HCT116 (cell line): ENCODE results near the gene FAN1. TPM values are rescaled to one million over a fixed set of nuclear protein-coding genes. Genes with fewer than 3 reads are reported as not detected.
A peak's percentile ranks its signal among the peaks of the same experiment; 100 is the strongest.

Experiments
- ATAC-seq: fragments of 200-7000 bp; cut with Tn5 transposase; 2 replicates; pipeline ENCODE4 v1.9.1; 2020; ENCODE audit warnings: mild to moderate bottlenecking, moderate library complexity
- BruUV-seq: library from RNA; stranded (reverse); fragments of 400-500 nt; replicated peaks from 2 replicates; lab custom pipeline; 2021; lab: Mats Ljungman, UMichigan
- CTCF ChIA-PET: fragments of 300-600 bp; sonication (Branson Sonifier 250); formaldehyde crosslinking; loops from one replicate; lab custom pipeline; 2021; ENCODE audit warnings: antibody characterized with exemption; lab: Charles Lee
- POLR2A ChIA-PET: fragments of 300-600, 350-600 bp; sonication (Branson Sonifier 250); formaldehyde crosslinking; loops from one replicate; lab custom pipeline; 2021; ENCODE audit warnings: antibody characterized with exemption; lab: Charles Lee
- RAD21 ChIA-PET, 2 experiments: fragments of 300-600 bp; sonication (Branson Sonifier 250); formaldehyde crosslinking; loops; one replicate each; lab custom pipeline; 2023; ENCODE audit warnings: low total read pairs in 2 of 2; ENCODE audit not compliant: uncharacterized antibody in 2 of 2, unreplicated experiment in 2 of 2, low non-redundant PET in 1 of 2; lab: Charles Lee
- DNase-seq: peaks from one replicate; pipeline ENCODE4 v3.0.0-alpha.2; 2010; ENCODE audit warnings: low read depth, low spot score
- H2AFZ ChIP-seq: fragments of 200-600 bp; shearing (Covaris generic), sonication (generic); 2 replicates; pipeline ENCODE4 v1.6.1; 2017; ENCODE audit warnings: low read depth, mixed run types, mixed read lengths, antibody characterized with exemption, low read length; ENCODE audit not compliant: poor library complexity, severe bottlenecking
- H3K27ac ChIP-seq: 2 replicates; pipeline ENCODE4 v1.5.1; 2012; ENCODE audit warnings: low read depth, low read length
- H3K27me3 ChIP-seq: fragments of 200-600 bp; sonication (generic); 2 replicates; pipeline ENCODE4 v1.6.1; 2016; ENCODE audit warnings: mixed run types, low read length, mixed read lengths; ENCODE audit not compliant: insufficient read depth
- H3K36me3 ChIP-seq, 2 experiments: fragments of 200-500 bp in 1 of 2; fragments of 200-600 bp in 1 of 2; sonication (Bioruptor generic) in 1 of 2; sonication (generic) in 1 of 2; 2 replicates each; pipeline versions ENCODE4 v1.5.1 to v1.6.1; 2014 to 2016; ENCODE audit warnings: low read length in 2 of 2, inconsistent platforms in 1 of 2, mixed read lengths in 1 of 2, mixed run types in 1 of 2; ENCODE audit not compliant: insufficient read depth in 2 of 2, control insufficient read depth in 1 of 2
- H3K4me1 ChIP-seq, 2 experiments: fragments of 200-600 bp in 1 of 2; sonication (generic) in 1 of 2; 2 replicates each; pipeline versions ENCODE4 v1.5.1 to v1.6.1; 2012 to 2017; ENCODE audit warnings: low read length in 2 of 2, inconsistent platforms in 1 of 2, mild to moderate bottlenecking in 1 of 2, mixed read lengths in 1 of 2, mixed run types in 1 of 2, moderate library complexity in 1 of 2; ENCODE audit not compliant: insufficient read depth in 2 of 2, control insufficient read depth in 1 of 2
- H3K4me2 ChIP-seq: fragments of 200-600 bp; sonication (generic); 2 replicates; pipeline ENCODE4 v1.6.1; 2017; ENCODE audit warnings: mixed run types, low read length, mixed read lengths
- H3K4me3 ChIP-seq, 2 experiments: fragments of 200-600 bp in 1 of 2; sonication (generic) in 1 of 2; replicated peaks in 1 of 2; 2 replicates each; pipeline ENCODE4 v1.5.1; 2011 to 2016; ENCODE audit warnings: low read length in 2 of 2, control low read depth in 1 of 2, low read depth in 1 of 2, mild to moderate bottlenecking in 1 of 2, mixed read lengths in 1 of 2, mixed run types in 1 of 2
- H3K79me2 ChIP-seq: fragments of 200-600 bp; sonication (generic); 2 replicates; pipeline ENCODE4 v1.6.1; 2017; ENCODE audit warnings: mild to moderate bottlenecking, mixed run types, low read length, moderate library complexity, mixed read lengths; ENCODE audit not compliant: insufficient read depth
- H3K9ac ChIP-seq: fragments of 200-600 bp; sonication (generic); 2 replicates; pipeline ENCODE4 v1.6.1; 2016; ENCODE audit warnings: low read length, mixed read lengths
- H3K9me2 ChIP-seq: fragments of 200-600 bp; sonication (generic), shearing (Covaris generic); 2 replicates; pipeline ENCODE4 v1.6.1; 2017; ENCODE audit warnings: mixed run types, mild to moderate bottlenecking, moderate library complexity; ENCODE audit not compliant: insufficient read depth
- H3K9me3 ChIP-seq, 2 experiments: fragments of 200-500 bp in 1 of 2; fragments of 200-600 bp in 1 of 2; sonication (Bioruptor generic) in 1 of 2; sonication (generic) in 1 of 2; 2 replicates each; pipeline ENCODE4 v1.6.1; 2014 to 2017; ENCODE audit warnings: low read length in 2 of 2, mixed read lengths in 2 of 2, inconsistent platforms in 1 of 2, low read depth in 1 of 2, mild to moderate bottlenecking in 1 of 2, mixed run types in 1 of 2, moderate library complexity in 1 of 2; ENCODE audit not compliant: control insufficient read depth in 1 of 2, insufficient read depth in 1 of 2
- H4K20me1 ChIP-seq: fragments of 200-600 bp; sonication (generic), shearing (Covaris generic); 2 replicates; pipeline ENCODE4 v1.6.1; 2017; ENCODE audit warnings: mixed run types, mild to moderate bottlenecking, moderate library complexity; ENCODE audit not compliant: insufficient read depth
- ATF3 ChIP-seq: IDR thresholded peaks from 2 replicates; pipeline ENCODE4 v1.6.1; 2012
- ELF1 ChIP-seq: IDR thresholded peaks from 2 replicates; pipeline ENCODE4 v1.6.1; 2012; ENCODE audit warnings: low read depth, borderline replicate concordance
- EZH2 ChIP-seq: fragments of 200-600 bp; sonication (generic); IDR thresholded peaks from 2 replicates; pipeline ENCODE4 v1.6.1; 2017; ENCODE audit warnings: antibody characterized with exemption, mixed run types
- RAD21 ChIP-seq: IDR thresholded peaks from 2 replicates; pipeline ENCODE4 v1.6.1; 2012; ENCODE audit warnings: low read depth, mild to moderate bottlenecking
- SP1 ChIP-seq: IDR thresholded peaks from 2 replicates; pipeline ENCODE4 v1.6.1; 2012; ENCODE audit warnings: low read depth
- YY1 ChIP-seq: IDR thresholded peaks from 2 replicates; pipeline ENCODE4 v1.6.1; 2011; ENCODE audit warnings: low read length, low read depth, moderate library complexity, mild to moderate bottlenecking; ENCODE audit not compliant: insufficient replicate concordance; ENCODE audit errors: extremely low read depth
- intact Hi-C: fragments of 100-400 bp; cut with micrococcal nuclease; formaldehyde crosslinking; loops from 2 replicates; pipeline ENCODE4 v1.10.0; 2022
- total RNA-seq: library from RNA; stranded (reverse); gene quantifications from one replicate; pipeline ENCODE4 v1.2.1, GENCODE V29; 2021; ENCODE audit not compliant: unreplicated experiment
- TF ChIP-seq, protein P1 (sequence below), 3 experiments: fragments of 200-600 bp in 1 of 3; sonication (generic) in 1 of 3; IDR thresholded peaks in 2 of 3; conservative IDR thresholded peaks in 1 of 3; 2 replicates each; pipeline ENCODE4 v1.5.1; 2012 to 2017; ENCODE audit warnings: low read depth in 2 of 3, low read length in 2 of 3, antibody characterized with exemption in 1 of 3, borderline replicate concordance in 1 of 3, control low read depth in 1 of 3, mild to moderate bottlenecking in 1 of 3, mixed read lengths in 1 of 3, mixed run types in 1 of 3, moderate library complexity in 1 of 3; ENCODE audit not compliant: insufficient read depth in 1 of 3

FAN1 gene
- total RNA-seq, 1 experiment from 2014 or later: 17.4 TPM

DNA sequence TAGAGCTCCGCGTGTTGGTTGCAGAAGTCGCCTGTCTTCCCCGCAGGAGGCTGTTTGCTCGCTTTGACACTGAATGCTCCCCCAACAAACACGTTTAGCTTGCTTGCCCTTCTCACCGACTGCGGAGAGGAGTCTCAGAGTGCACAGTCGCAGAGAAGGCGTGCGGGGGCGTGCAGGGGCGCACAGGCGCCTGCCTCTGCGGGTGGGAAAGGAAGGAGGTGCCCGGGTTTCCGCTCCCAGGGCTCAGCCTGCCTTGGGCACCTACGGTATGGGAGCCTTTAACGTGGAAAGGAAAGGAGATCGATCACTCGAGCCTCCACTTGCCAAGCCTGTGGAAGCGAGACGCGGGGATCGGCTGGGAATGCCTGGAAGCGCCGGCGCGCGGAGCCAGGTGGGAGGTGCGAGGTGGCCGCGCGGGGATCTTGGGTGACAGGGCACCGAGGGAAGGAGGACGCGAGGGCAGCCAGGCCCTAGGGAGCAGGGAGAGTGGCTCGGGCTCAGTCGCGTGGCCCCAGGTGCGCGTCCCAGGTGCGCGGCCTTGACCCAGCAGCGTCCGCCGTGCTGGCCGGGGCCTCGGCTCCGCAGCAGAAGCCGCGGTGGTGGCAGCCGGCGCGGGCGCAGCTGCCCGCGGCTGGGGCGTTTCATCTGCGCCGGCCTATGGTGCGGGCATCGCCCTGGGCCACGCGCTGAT is at the start of gene FAN1 (continued):
- no peak for TF ChIP-seq ATF3
- no peak for TF ChIP-seq ELF1
- TF ChIP-seq YY1: peak; percentile 88
- TF ChIP-seq SP1: peak; percentile 91
- no peak for TF ChIP-seq EZH2
- TF ChIP-seq, all 23 proteins: peak for 11

DNA sequence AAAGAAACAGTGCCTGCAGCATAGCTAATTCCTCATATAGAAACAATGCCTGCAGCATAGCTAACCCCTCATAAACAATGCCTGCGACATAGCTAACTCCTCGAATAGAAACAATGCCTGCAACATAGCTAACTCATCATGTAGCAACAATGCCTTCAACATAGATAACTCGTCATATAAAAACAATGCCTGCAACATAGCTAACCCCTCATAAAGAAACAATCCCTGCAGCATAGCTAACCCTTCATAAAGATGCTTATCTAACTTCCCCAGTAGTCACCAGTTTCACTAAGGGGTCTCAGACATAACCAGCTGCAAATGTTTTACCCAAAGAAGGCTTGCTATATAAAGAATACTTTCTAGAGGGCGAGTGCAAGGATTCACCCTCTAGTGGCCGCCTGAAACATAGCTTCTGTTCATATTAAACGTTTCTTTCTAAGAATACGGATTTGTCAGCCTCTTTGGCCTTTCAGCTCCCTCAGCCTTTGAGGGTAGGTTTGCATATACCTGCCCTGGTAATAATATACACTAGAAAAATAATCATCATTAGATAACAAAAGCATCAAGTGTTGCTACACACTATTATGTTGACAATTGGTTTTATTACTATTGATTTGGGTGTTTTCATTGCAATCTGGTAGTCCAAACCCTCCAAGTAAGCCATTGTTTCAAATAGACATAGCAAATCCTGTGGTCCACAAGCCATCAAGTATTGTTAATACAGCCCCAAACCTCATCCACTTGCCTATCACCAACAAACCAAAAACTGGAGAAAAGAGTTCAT is 44.4 kb upstream of the FAN1 start:
- no peaks in the 10 kb centered on the region for H3K9me3 ChIP-seq
- no peak overlapping the region for H2AFZ ChIP-seq
- no TSS peak for BruUV-seq
- DNase-seq: peak; percentile 6
- ChIA-PET RAD21 (no interaction called here), POLR2A (no interaction called here), CTCF (interaction anchor here (0.8 to 2.8 kb wide), 10 partner anchors 12 to 629 kb away, joined by 3 to 19 read pairs (median 7); no protein-coding TSS in a partner anchor)
- no peak overlapping the region for H3K9ac ChIP-seq
- no peaks in the 10 kb centered on the region for H3K27me3 ChIP-seq
- no peaks in the 10 kb centered on the region for H3K36me3 ChIP-seq
- H3K9me2 ChIP-seq: no peaks in the 10 kb centered on the region
- peak; percentile 70; the same call in 1 of the 2 replicates for ATAC-seq
- no peaks in the 10 kb centered on the region for H4K20me1 ChIP-seq
- TF ChIP-seq SP1: no peak
- TF ChIP-seq RAD21: peak; percentile 40
- TF ChIP-seq, protein P1, sequence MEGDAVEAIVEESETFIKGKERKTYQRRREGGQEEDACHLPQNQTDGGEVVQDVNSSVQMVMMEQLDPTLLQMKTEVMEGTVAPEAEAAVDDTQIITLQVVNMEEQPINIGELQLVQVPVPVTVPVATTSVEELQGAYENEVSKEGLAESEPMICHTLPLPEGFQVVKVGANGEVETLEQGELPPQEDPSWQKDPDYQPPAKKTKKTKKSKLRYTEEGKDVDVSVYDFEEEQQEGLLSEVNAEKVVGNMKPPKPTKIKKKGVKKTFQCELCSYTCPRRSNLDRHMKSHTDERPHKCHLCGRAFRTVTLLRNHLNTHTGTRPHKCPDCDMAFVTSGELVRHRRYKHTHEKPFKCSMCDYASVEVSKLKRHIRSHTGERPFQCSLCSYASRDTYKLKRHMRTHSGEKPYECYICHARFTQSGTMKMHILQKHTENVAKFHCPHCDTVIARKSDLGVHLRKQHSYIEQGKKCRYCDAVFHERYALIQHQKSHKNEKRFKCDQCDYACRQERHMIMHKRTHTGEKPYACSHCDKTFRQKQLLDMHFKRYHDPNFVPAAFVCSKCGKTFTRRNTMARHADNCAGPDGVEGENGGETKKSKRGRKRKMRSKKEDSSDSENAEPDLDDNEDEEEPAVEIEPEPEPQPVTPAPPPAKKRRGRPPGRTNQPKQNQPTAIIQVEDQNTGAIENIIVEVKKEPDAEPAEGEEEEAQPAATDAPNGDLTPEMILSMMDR (IDR thresholded peaks at IDR 0.05 in 2 of 3, conservative IDR thresholded peaks at IDR 0.05 in 1 of 3; ENCODE audit: borderline replicate concordance in 1 of 3, insufficient read depth in 1 of 3, low read depth in 2 of 3, low read length in 2 of 3): peak; percentile 36 to 73 (median 73); a peak in 5 of 6 replicates
- H3K4me2 ChIP-seq: no peak overlapping the region
- no peak overlapping the region for H3K4me3 ChIP-seq
- no peaks in the 10 kb centered on the region for H3K79me2 ChIP-seq
- H3K27ac ChIP-seq: no peak overlapping the region
- intact Hi-C loops: no loop called here
- H3K4me1 ChIP-seq: no peaks in the 10 kb centered on the region
